Activated naive CD8-positive, alpha-beta T cell treated with anti-CD3 and anti-CD28 coated beads for 36 hours (primary cell): ENCODE results near the gene SLC26A1. TPM values are rescaled to one million over a fixed set of nuclear protein-coding genes. Genes with fewer than 3 reads are reported as not detected.

Experiments used
- DNase-seq: peaks from one replicate; pipeline ENCODE4 v3.0.0; 2021
- H3K27ac Mint-ChIP-seq: one replicate; pipeline ENCODE4 v1.8.0; 2022; ENCODE audit warnings: mild to moderate bottlenecking, moderate library complexity, mixed read lengths
- H3K27me3 Mint-ChIP-seq: one replicate; pipeline ENCODE4 v1.8.0; 2022; ENCODE audit warnings: mild to moderate bottlenecking, mixed read lengths
- H3K36me3 Mint-ChIP-seq: one replicate; pipeline ENCODE4 v1.8.0; 2021; ENCODE audit warnings: mild to moderate bottlenecking, mixed read lengths
- H3K4me1 Mint-ChIP-seq: one replicate; pipeline ENCODE4 v1.8.0; 2021; ENCODE audit warnings: mixed read lengths
- H3K4me3 Mint-ChIP-seq: one replicate; pipeline ENCODE4 v1.8.0; 2022; ENCODE audit warnings: mild to moderate bottlenecking, moderate library complexity, mixed read lengths
- H3K9me3 Mint-ChIP-seq: one replicate; pipeline ENCODE4 v1.8.0; 2022; ENCODE audit warnings: mixed read lengths
- total RNA-seq, 2 experiments: library from RNA; stranded (reverse); gene quantifications; one replicate each; pipeline ENCODE4 v1.2.3, GENCODE V29; 2021

Gene SLC26A1
- total RNA-seq, 2 experiments from 2014 or later: 0.20 to 0.21 TPM

- Mint-ChIP-seq H3K27ac (no peak overlapping the region), H3K27me3 (no peaks in the 10 kb centered on the region), H3K9me3 (no peaks in the 10 kb centered on the region), H3K4me3 (no peak overlapping the region), H3K4me1 (no peaks in the 10 kb centered on the region), H3K36me3 (peaks cover 4% of the 10 kb centered on the region)
- DNase-seq: no peak
These were observed 37.9 kb downstream of the SLC26A1 start for GRCh38 chr4:955161-955921.

DNA sequence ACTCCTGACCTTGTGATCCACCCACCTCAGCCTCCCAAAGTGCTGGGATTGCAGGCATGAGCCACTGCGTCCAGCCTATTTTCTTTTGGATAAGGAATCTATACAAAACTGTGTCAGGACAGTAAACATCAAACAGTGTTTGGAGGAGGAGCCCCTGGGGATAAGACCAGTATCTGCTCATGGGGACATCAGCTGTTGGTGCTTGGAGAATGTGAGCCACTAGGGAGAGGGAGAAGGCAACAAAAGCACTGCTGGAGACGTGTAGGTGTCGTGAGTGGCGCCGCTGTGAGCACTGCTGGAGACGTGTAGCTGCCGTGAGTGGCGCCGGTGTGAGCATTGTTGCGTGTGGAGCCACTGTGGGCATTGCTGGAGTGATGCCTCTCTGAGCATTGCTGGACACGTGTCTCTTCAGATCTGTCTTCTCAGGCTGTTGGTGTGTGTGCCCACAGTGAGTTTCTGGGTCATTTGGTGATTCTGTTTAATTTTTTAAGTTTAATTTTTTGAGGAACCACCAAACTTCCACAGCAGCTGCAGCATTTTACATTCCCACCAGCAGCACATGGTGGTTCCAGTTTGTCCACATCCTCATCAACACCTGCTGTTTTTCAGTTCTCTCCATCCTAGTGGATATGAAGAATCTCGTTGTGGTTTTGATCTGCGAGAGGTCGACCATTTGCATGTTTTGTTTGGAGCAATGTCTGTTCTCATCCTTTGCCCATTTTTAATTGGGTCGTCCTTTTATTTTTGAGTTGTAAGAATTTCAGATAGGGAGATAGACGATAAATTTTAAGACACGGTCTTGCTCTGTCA lies 38.8 kb downstream of the SLC26A1 start:
- peaks cover 4% of the 10 kb centered on the region for H3K36me3 Mint-ChIP-seq

DNA sequence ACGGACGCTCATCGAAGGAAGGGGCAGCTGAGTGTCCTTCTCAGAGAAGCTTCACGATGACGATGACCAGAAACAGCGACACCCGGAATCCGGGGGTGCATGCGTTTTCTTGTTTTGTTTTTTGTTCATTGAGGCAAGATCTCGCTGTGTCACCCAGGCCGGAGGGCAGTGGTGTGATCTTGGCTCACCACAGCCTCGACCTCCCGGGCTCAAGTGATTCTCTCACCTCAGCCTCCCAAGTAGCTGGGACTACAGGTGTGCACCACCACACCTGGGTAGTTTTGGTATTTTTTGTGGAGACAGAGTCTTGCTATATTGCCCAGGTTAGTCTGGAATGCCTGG lies 39.7 kb downstream of the SLC26A1 start:
- Mint-ChIP-seq H3K4me3 (no peak overlapping the region), H3K9me3 (no peaks in the 10 kb centered on the region), H3K27me3 (no peaks in the 10 kb centered on the region), H3K27ac (no peak overlapping the region), H3K4me1 (no peaks in the 10 kb centered on the region), H3K36me3 (peaks cover 1% of the 10 kb centered on the region)
- no peak for DNase-seq

More for the DNA sequence above, 38.8 kb downstream of the SLC26A1 start:
- Mint-ChIP-seq H3K9me3 (no peaks in the 10 kb centered on the region), H3K27me3 (no peaks in the 10 kb centered on the region), H3K4me1 (no peaks in the 10 kb centered on the region), H3K4me3 (no peak overlapping the region), H3K27ac (no peak overlapping the region)
- no peak for DNase-seq

- Mint-ChIP-seq H3K4me1 (no peaks in the 10 kb centered on the region), H3K9me3 (no peaks in the 10 kb centered on the region), H3K27ac (no peak overlapping the region), H3K27me3 (no peaks in the 10 kb centered on the region), H3K36me3 (no peaks in the 10 kb centered on the region), H3K4me3 (no peak overlapping the region)
- no peak for DNase-seq
These were observed 40.2 kb downstream of the SLC26A1 start for GRCh38 chr4:952881-953573.

GRCh38 chr4:951594-952468 lies 41.4 kb downstream of the SLC26A1 start:
- no peaks in the 10 kb centered on the region for H3K27me3 Mint-ChIP-seq
- H3K36me3 Mint-ChIP-seq: no peaks in the 10 kb centered on the region
- H3K27ac Mint-ChIP-seq: no peak overlapping the region
- no peaks in the 10 kb centered on the region for H3K4me1 Mint-ChIP-seq
- no peak overlapping the region for H3K4me3 Mint-ChIP-seq
- H3K9me3 Mint-ChIP-seq: no peaks in the 10 kb centered on the region
- DNase-seq: no peak

GRCh38 chr4:951186-951585 lies 42.0 kb downstream of the SLC26A1 start:
- no peak for DNase-seq
- Mint-ChIP-seq H3K27me3 (no peaks in the 10 kb centered on the region), H3K9me3 (no peaks in the 10 kb centered on the region), H3K4me1 (no peaks in the 10 kb centered on the region), H3K36me3 (no peaks in the 10 kb centered on the region), H3K4me3 (no peak overlapping the region), H3K27ac (no peak overlapping the region)

GRCh38 chr4:950136-951020 lies 42.8 kb downstream of the SLC26A1 start:
- H3K27me3 Mint-ChIP-seq: no peaks in the 10 kb centered on the region
- no peaks in the 10 kb centered on the region for H3K36me3 Mint-ChIP-seq
- no peak overlapping the region for H3K27ac Mint-ChIP-seq
- no peaks in the 10 kb centered on the region for H3K4me1 Mint-ChIP-seq
- H3K9me3 Mint-ChIP-seq: no peaks in the 10 kb centered on the region
- DNase-seq: no peak
- H3K4me3 Mint-ChIP-seq: no peak overlapping the region

DNA sequence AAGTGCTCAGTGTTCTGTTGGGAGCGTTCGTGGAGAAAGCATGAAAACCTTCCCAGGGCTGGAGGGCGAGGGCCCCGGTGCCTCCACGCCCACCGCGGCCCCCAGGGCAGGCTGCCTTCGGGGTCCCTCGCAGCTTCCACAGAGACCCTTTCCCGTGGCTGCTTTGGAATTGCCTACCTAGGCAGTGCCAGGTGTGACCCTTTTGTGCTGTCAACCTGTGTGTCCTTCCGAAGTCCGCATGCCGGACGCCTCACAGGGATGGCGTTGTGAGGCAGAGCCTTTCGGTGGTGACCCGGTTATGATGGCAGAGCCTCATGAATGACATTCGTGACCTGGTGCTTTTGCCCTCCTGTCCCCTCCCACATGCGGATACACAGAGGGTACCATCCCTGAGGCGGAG lies 43.5 kb downstream of the SLC26A1 start:
- DNase-seq: no peak
- H3K9me3 Mint-ChIP-seq: no peaks in the 10 kb centered on the region
- H3K27me3 Mint-ChIP-seq: no peaks in the 10 kb centered on the region
- no peaks in the 10 kb centered on the region for H3K36me3 Mint-ChIP-seq
- H3K27ac Mint-ChIP-seq: no peak overlapping the region
- no peak overlapping the region for H3K4me3 Mint-ChIP-seq
- H3K4me1 Mint-ChIP-seq: no peaks in the 10 kb centered on the region

DNA sequence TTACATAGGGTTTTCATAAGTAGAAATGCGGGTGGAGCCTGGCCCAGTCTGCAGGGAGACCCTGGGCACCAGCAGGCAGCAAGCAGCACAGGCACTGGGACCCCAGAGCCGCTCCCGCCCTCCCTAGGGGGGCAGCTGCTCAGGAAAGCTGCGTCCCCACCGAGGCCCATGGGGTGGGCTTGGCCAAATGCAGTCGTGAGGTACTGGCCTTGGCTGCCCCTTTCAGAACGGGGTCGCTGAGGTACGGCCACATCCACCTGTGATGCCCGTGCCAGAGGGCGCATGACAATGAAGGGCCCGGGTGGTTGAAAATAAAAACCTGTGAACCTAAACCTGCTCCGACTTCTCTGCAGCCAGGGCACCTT lies 44.3 kb downstream of the SLC26A1 start:
- no peak overlapping the region for H3K27ac Mint-ChIP-seq
- H3K36me3 Mint-ChIP-seq: no peaks in the 10 kb centered on the region
- H3K4me1 Mint-ChIP-seq: no peaks in the 10 kb centered on the region
- no peak overlapping the region for H3K4me3 Mint-ChIP-seq
- H3K9me3 Mint-ChIP-seq: no peaks in the 10 kb centered on the region
- H3K27me3 Mint-ChIP-seq: no peaks in the 10 kb centered on the region
- DNase-seq: no peak

DNA sequence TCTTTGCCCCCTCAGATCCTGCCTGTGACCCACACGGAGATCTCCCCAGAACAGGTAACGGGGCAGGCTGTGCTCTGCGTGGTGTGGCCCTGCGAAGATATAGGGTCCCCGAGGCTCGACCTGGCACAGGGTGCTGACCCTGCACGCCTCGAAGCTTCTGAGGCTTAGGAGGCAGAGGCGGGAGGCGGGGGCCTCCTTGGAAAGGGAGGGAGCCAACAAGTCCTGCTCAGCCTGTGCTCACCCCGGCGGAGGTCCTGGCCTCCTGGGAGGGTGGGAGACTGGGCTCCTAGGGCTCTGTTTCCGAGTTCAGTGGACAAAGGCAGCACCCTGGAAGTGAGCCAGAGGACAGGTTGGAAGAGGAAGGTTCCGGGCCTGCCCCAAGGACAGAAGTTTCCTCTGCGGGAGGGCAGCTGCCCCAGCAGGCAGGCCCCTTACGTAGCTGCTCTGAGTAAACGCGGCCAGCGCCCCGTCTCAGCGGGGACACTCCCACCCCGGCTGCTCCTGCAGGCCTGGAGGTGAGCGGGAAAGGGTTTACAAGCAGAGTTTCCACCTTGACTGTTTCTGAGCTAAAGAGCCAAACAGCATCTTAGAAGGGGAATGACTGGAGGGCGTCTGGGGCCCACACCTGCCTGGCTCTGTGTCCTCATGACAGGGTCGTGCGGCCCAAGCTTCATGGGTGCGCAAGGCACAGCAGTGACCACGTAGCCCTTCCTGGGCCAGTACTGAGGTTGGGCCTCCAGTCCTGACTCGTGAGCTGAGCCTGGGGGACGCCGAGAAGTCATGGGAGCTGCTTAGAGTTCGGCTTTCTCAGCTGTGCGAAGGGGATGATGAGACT lies 44.9 kb downstream of the SLC26A1 start:
- no peaks in the 10 kb centered on the region for H3K27me3 Mint-ChIP-seq
- H3K4me1 Mint-ChIP-seq: no peaks in the 10 kb centered on the region
- no peak for DNase-seq
- no peaks in the 10 kb centered on the region for H3K9me3 Mint-ChIP-seq
- no peak overlapping the region for H3K27ac Mint-ChIP-seq
- H3K36me3 Mint-ChIP-seq: no peaks in the 10 kb centered on the region
- H3K4me3 Mint-ChIP-seq: no peak overlapping the region

DNA sequence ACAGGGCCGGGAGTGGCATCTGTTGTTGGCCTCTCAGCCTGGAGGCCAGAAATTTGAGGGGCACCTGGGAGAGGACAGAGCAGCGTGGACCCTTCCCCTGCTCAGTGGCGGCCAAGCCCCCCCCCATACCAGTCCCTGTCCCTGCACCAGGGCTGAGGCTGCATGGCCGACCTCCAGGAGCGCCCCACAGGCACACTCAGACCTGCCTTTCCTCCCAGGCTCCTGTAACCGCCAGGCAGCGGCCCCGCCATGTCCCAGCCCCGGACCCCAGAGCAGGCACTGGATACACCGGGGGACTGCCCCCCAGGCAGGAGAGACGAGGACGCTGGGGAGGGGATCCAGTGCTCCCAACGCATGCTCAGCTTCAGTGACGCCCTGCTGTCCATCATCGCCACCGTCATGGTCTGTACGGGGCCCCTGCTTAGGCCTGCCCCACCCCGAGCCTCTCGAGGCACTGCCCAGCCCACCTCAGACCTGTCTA lies 45.7 kb downstream of the SLC26A1 start:
- no peak for DNase-seq
- Mint-ChIP-seq H3K9me3 (no peaks in the 10 kb centered on the region), H3K27ac (no peak overlapping the region), H3K4me3 (no peak overlapping the region), H3K36me3 (no peaks in the 10 kb centered on the region), H3K4me1 (no peaks in the 10 kb centered on the region), H3K27me3 (no peaks in the 10 kb centered on the region)

DNA sequence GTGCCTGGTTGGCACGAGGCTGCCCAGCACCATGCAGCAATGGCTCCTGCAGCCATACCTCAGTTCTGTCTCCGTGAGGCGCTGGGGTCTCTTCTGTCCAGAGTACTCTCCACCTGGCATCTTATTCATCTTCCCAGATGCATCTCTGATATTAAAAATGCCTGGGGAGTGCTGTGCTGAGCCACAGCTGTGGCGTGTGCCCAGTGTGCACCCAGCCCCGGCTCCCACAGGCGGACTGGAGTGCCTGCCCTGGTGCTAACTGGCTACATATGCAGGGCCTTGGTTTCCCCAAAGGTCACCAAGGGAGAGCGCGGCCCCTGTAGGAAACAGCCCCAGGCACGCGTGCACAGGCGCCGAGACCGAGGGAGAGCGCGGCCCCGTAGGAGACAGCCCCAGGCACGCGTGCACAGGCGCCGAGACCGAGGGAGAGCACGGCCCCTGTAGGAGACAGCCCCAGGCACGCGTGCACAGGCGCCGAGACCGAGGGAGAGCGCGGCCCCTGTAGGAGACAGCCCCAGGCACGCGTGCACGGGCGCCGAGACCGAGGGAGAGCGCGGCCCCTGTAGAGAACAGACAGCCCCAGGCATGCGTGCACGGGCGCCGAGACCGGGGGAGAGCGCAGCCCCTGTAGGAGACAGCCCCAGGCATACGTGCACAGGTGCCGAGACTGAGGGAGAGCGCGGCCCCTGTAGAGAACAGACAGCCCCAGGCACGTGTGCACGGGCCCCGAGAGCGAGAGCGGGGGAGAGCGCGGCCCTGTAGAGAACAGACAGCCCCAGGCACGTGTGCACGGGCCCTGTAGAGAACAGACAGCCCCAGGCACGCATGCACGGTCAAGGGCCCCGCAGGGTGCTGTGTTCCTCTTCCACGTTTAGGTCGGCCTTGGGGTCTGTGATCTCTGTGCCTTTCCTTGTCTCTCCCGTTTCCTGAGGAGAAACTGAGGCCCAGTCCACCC lies 46.4 kb downstream of the SLC26A1 start:
- no peak overlapping the region for H3K27ac Mint-ChIP-seq
- no peaks in the 10 kb centered on the region for H3K9me3 Mint-ChIP-seq
- no peak overlapping the region for H3K4me3 Mint-ChIP-seq
- no peaks in the 10 kb centered on the region for H3K27me3 Mint-ChIP-seq
- no peak for DNase-seq
- H3K36me3 Mint-ChIP-seq: no peaks in the 10 kb centered on the region
- no peaks in the 10 kb centered on the region for H3K4me1 Mint-ChIP-seq
